Panc1 (cell line): ENCODE data around the gene DTNBP1.

Experiments
- CTCF ChIP-seq: fragments of 450-650 bp; IDR thresholded peaks from 2 replicates; pipeline ENCODE4 v1.5.1; 2017; ENCODE audit warnings: mild to moderate bottlenecking
- POLR2AphosphoS5 ChIP-seq: IDR thresholded peaks from 2 replicates; pipeline ENCODE4 v1.6.1; 2012; ENCODE audit warnings: mild to moderate bottlenecking, low read depth, low read length, moderate library complexity
- REST ChIP-seq, 2 experiments: IDR thresholded peaks; 2 replicates each; pipeline ENCODE4 v1.6.1; 2011 to 2012; ENCODE audit warnings: low read depth in 2 of 2, control low read depth in 1 of 2, low read length in 1 of 2, mild to moderate bottlenecking in 1 of 2, moderate library complexity in 1 of 2; ENCODE audit not compliant: insufficient read depth in 1 of 2
- SIN3A ChIP-seq: IDR thresholded peaks from 2 replicates; pipeline ENCODE4 v1.6.1; 2012; ENCODE audit warnings: low read depth, mild to moderate bottlenecking, low read length, moderate library complexity, borderline replicate concordance; ENCODE audit not compliant: insufficient read depth
- TCF7L2 ChIP-seq: IDR thresholded peaks from 2 replicates; pipeline ENCODE4 v1.6.1; 2011; ENCODE audit warnings: mild to moderate bottlenecking, low read depth, low read length, inconsistent platforms

DNA sequence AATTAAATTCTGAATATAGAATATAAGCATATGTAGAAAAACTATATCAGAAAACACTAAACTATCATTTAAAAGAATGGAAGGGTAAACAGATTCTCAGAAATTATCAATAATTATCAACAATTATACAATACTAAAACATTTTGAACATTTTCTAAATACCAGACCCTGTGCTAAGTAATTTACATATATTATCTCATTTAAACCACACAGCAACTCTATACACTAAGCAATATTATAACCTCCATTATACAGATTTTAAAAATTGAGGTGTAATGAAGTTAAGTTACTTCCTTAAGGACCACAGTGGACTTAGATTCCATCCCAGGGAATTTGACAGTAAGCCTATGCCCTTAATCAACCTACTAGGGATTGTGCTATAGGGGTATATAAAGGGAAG, 33.3 kb downstream of the DTNBP1 start:
- TF ChIP-seq CTCF, result no peak
- no peak for TF ChIP-seq POLR2AphosphoS5
- no peak for TF ChIP-seq REST (IDR thresholded peaks at IDR 0.05; ENCODE audit: insufficient read depth in 1 of 2, low read depth in 2 of 2, low read length in 1 of 2)
- no peak for TF ChIP-seq TCF7L2
- no peak for TF ChIP-seq SIN3A
